Activated CD8-positive, alpha-beta T cell treated with anti-CD3 and anti-CD28 coated beads for 36 hours (primary cell): Measurements from ENCODE around the gene SUSD6. TPM values are rescaled to one million over a fixed set of nuclear protein-coding genes. Genes with fewer than 3 reads are reported as not detected.

Source experiments
- ATAC-seq: fragments of 200-7000 bp; cut with Tn5 transposase; one replicate; pipeline ENCODE4 v1.10.0; 2021; ENCODE audit warnings: mild to moderate bottlenecking, moderate library complexity
- CTCF ChIA-PET: fragments of 350-600 bp; sonication (Branson Sonifier 250); formaldehyde crosslinking; loops from one replicate; lab custom pipeline; 2021; ENCODE audit warnings: antibody characterized with exemption; lab: Charles Lee
- POLR2A ChIA-PET: fragments of 350-600 bp; sonication (Branson Sonifier 250); formaldehyde crosslinking; loops from one replicate; lab custom pipeline; 2021; ENCODE audit warnings: antibody characterized with exemption; lab: Charles Lee
- DNase-seq: peaks from one replicate; pipeline ENCODE4 v3.0.0-alpha.2; 2020
- H3K27ac Mint-ChIP-seq: one replicate; pipeline ENCODE4 v1.8.0; 2021; ENCODE audit warnings: mild to moderate bottlenecking, mixed read lengths
- H3K27me3 Mint-ChIP-seq: one replicate; pipeline ENCODE4 v1.8.0; 2021; ENCODE audit warnings: mixed read lengths
- H3K36me3 Mint-ChIP-seq: one replicate; pipeline ENCODE4 v1.8.0; 2021; ENCODE audit warnings: low read depth, mixed read lengths
- H3K4me1 Mint-ChIP-seq: one replicate; pipeline ENCODE4 v1.8.0; 2021; ENCODE audit warnings: low read depth, mixed read lengths
- H3K4me3 Mint-ChIP-seq: one replicate; pipeline ENCODE4 v1.8.0; 2021; ENCODE audit warnings: mild to moderate bottlenecking, moderate library complexity, mixed read lengths
- H3K9me3 Mint-ChIP-seq: one replicate; pipeline ENCODE4 v1.8.0; 2021; ENCODE audit warnings: mixed read lengths
- intact Hi-C: fragments of 100-400 bp; cut with micrococcal nuclease; formaldehyde crosslinking; loops from one replicate; pipeline ENCODE4 v1.10.0; 2022
- total RNA-seq, 2 experiments: library from RNA; stranded (reverse); gene quantifications; one replicate each; pipeline ENCODE4 v1.2.3, GENCODE V29; 2021
- TF ChIP-seq, protein P1 (sequence below): fragments of 200-600 bp; IDR thresholded peaks from one replicate; pipeline ENCODE4 v1.8.0; 2022; ENCODE audit warnings: antibody characterized with exemption, mild to moderate bottlenecking

SUSD6 gene
- total RNA-seq, 2 experiments from 2014 or later: 35.7 to 36.2 TPM

DNA sequence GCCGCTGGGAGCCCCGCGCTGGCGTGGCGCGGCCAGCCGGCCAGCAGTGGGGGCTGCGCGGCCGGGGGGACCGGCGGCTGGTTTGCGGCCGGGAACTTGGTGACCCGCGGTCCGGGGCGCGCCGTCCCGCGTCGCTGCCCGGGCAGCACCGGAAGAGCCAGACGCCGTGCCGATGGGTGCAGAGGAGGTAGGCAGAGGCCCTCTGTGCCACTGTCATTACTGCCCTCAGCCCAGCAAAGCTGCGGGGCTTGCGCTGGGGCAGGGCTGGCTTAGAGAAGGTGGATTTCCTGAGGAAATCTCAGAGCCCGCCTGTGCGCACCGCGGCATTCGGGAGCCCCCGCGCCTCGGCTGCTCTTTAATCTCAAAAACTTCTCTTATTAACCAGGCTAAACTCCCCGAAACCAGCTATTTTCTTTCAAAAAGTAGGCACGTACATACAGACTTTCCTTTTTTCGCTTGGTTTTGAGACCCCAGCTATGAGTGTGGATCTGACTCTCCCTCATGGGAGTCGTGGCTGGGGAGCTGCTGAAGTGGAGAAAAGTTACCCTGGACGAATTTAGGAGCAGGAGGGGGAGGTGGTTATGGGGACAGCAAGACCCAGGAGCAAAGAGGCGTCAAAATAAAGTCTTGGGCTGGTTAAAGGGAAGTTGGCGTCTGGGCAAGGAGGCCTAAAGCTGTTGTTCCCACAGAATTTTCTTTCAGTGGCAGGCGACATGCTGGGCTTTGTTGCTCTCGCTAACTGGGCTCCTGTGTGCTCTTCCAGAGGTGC, 802 bp downstream of the SUSD6 start:
- ATAC-seq (peak; percentile 53), DNase-seq (peak; percentile 57)
- ChIA-PET CTCF (interaction anchor here (0.5 to 3.8 kb wide), 12 partner anchors 8 to 115 kb away, joined by 3 to 20 read pairs (median 4); no protein-coding TSS in a partner anchor), POLR2A (interaction anchor here (0.8 to 2.3 kb wide), 18 partner anchors 10 to 234 kb away, joined by 3 to 10 read pairs (median 4); no protein-coding TSS in a partner anchor)
- Mint-ChIP-seq H3K4me3 (peak overlapping the region; percentile 96), H3K27ac (peak overlapping the region; percentile 92), H3K36me3 (peaks cover 31% of the 10 kb centered on the region), H3K4me1 (peaks cover 51% of the 10 kb centered on the region), H3K27me3 (no peaks in the 10 kb centered on the region), H3K9me3 (no peaks in the 10 kb centered on the region)
- intact Hi-C loops: loop anchor here (2.0 kb wide), 2 partner anchors 65 to 73 kb away; no protein-coding TSS in a partner anchor
- TF ChIP-seq, protein P1, sequence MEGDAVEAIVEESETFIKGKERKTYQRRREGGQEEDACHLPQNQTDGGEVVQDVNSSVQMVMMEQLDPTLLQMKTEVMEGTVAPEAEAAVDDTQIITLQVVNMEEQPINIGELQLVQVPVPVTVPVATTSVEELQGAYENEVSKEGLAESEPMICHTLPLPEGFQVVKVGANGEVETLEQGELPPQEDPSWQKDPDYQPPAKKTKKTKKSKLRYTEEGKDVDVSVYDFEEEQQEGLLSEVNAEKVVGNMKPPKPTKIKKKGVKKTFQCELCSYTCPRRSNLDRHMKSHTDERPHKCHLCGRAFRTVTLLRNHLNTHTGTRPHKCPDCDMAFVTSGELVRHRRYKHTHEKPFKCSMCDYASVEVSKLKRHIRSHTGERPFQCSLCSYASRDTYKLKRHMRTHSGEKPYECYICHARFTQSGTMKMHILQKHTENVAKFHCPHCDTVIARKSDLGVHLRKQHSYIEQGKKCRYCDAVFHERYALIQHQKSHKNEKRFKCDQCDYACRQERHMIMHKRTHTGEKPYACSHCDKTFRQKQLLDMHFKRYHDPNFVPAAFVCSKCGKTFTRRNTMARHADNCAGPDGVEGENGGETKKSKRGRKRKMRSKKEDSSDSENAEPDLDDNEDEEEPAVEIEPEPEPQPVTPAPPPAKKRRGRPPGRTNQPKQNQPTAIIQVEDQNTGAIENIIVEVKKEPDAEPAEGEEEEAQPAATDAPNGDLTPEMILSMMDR: no peak

DNA sequence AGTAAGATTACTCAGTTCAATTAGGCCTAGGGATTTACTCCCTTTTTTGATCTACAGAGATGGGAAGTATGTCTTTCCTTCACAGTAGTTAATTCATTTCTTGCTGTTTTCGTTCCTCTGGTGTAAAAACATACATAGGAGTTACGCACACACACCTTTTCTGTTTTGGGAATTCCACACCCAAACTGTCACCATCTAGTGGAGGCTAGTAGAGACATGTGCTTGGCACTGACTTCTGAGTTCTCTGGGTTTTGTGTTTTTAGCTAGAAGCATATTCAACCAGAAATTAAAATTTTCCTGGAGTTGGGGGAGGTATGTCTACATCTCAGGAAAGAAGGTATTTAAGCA, 1.4 kb downstream of the SUSD6 start:
- ATAC-seq: no peak
- ChIA-PET CTCF (interaction anchor here (0.5 to 3.8 kb wide), 12 partner anchors 8 to 114 kb away, joined by 3 to 20 read pairs (median 5); no protein-coding TSS in a partner anchor), POLR2A (interaction anchor here (0.9 to 2.3 kb wide), 15 partner anchors 9 to 233 kb away, joined by 3 to 10 read pairs (median 4); no protein-coding TSS in a partner anchor)
- H3K36me3 Mint-ChIP-seq: peaks cover 34% of the 10 kb centered on the region
- H3K4me3 Mint-ChIP-seq: peak overlapping the region; percentile 96
- no peaks in the 10 kb centered on the region for H3K27me3 Mint-ChIP-seq
- peak overlapping the region; percentile 92 for H3K27ac Mint-ChIP-seq
- TF ChIP-seq, protein P1: peak; percentile 17
- DNase-seq: no peak
- H3K9me3 Mint-ChIP-seq: no peaks in the 10 kb centered on the region
- intact Hi-C loops: loop anchor here (2.0 kb wide), 2 partner anchors 64 to 72 kb away; no protein-coding TSS in a partner anchor
- peaks cover 57% of the 10 kb centered on the region for H3K4me1 Mint-ChIP-seq

DNA sequence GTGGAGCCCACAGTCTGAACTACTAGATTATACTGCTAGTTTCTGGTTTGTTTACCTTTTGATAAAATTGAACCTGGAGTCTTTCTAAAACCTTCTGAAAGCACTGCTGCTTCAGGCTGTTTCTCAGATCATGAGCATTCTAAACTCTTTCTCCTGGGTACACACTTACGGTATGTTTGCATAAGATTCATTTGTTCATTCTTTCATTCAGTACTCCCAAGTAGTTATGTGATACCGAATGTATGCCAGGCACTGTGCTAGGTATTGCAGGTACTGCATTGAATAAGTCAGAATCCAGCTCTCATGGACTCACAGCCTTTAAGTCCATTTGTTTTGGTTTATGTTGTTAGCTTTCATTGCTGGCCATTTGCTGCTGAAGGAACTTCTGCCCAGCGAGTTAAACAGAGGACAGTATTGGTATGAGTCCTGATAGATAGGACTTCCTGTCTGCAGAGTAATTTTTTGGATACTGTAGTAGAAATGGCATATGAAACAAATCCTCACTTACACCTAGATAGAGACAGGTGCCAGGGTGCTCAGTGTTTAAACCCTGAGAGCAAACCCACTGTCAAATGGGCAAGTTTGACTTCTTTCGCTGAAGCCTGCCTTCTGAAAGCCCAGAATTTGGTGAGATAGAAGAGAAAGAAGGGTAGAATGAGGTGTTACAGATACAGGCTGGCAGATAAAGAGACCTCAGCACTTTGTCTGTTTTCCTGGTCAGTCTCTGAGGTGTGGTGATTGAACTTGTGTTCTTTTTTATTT, 2.1 kb downstream of the SUSD6 start:
- H3K9me3 Mint-ChIP-seq: no peaks in the 10 kb centered on the region
- H3K4me1 Mint-ChIP-seq: peaks cover 64% of the 10 kb centered on the region
- TF ChIP-seq, protein P1: no peak
- H3K27ac Mint-ChIP-seq: peak overlapping the region; percentile 92
- ATAC-seq (no peak), DNase-seq (no peak)
- H3K27me3 Mint-ChIP-seq: no peaks in the 10 kb centered on the region
- ChIA-PET POLR2A (interaction anchor here (1.2 to 3.6 kb wide), 8 partner anchors 8 to 103 kb away, joined by 3 to 21 read pairs (median 6); no protein-coding TSS in a partner anchor), CTCF (interaction anchor here (0.6 to 3.8 kb wide), 10 partner anchors 8 to 114 kb away, joined by 3 to 20 read pairs (median 5); no protein-coding TSS in a partner anchor)
- H3K36me3 Mint-ChIP-seq: peaks cover 41% of the 10 kb centered on the region
- peak overlapping the region; percentile 96 for H3K4me3 Mint-ChIP-seq
- intact Hi-C loops: loop anchor here (2.0 kb wide), 2 partner anchors 63 to 71 kb away; no protein-coding TSS in a partner anchor

DNA sequence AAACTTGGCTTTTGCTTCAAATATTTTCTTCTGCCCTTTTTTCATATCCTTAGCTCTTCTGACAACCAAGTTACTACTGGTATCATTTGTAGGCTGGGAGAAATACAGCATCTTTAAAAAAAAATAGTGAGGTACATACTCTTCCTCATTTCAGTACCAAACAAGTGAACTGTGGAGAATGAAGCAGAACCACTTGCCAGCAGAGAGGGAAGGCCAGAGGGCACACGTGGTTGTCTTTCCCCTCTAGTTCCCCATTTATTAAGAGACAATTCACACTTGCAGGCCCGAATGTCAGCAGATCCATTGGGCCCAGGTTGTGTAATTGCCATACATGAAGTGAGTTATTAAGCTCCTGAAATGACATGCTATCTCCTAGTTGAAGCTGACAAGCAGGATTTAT, 3.2 kb downstream of the SUSD6 start:
- peaks cover 46% of the 10 kb centered on the region for H3K36me3 Mint-ChIP-seq
- POLR2A ChIA-PET: interaction anchor here (1.4 to 4.0 kb wide), 4 partner anchors 11 to 153 kb away, joined by 5 to 21 read pairs (median 14); no protein-coding TSS in a partner anchor
- intact Hi-C loops: no loop called here

More for the DNA sequence above, 3.2 kb downstream of the SUSD6 start:
- no peaks in the 10 kb centered on the region for H3K27me3 Mint-ChIP-seq
- H3K4me1 Mint-ChIP-seq: peaks cover 74% of the 10 kb centered on the region
- H3K9me3 Mint-ChIP-seq: no peaks in the 10 kb centered on the region
- TF ChIP-seq, protein P1: no peak
- peak overlapping the region; percentile 92 for H3K27ac Mint-ChIP-seq
- CTCF ChIA-PET: interaction anchor here (0.8 to 3.2 kb wide), 8 partner anchors 9 to 71 kb away, joined by 3 to 10 read pairs (median 4); no protein-coding TSS in a partner anchor
- peak overlapping the region; percentile 96 for H3K4me3 Mint-ChIP-seq
- ATAC-seq: no peak
- DNase-seq: no peak
